ENCODE results near the gene SEMA4D.

Gene SEMA4D

GRCh38 chr9:89440548-89440947 is 57.4 kb downstream of the SEMA4D start:
- no peak overlapping the region for H2AK5ac ChIP-seq (ENCODE audit: low read depth, low read length)
- peaks cover 2 to 21% of the 10 kb centered on the region in 2 donors for H3K4me1 ChIP-seq (ENCODE audit: control insufficient read depth in 2 of 2, insufficient read depth in 1 of 2, low read depth in 1 of 2, low read length in 2 of 2)
- H3K18ac ChIP-seq (ENCODE audit: low read length) = no peak overlapping the region
- H3K9me3 ChIP-seq (replicated peaks in 1 of 2; ENCODE audit: control insufficient read depth in 2 of 2, insufficient read depth in 1 of 2, low read depth in 1 of 2, low read length in 2 of 2) = no peaks in the 10 kb centered on the region
- H4K91ac ChIP-seq (ENCODE audit: low read depth, low read length, poor library complexity) = no peak overlapping the region
- no peak overlapping the region for H2AFZ ChIP-seq (ENCODE audit: low read length)
- peaks cover 0 to 2% of the 10 kb centered on the region in 2 donors for H3K36me3 ChIP-seq (replicated peaks in 1 of 2; ENCODE audit: control insufficient read depth in 2 of 2, insufficient read depth in 2 of 2, low read length in 2 of 2)
- no peak overlapping the region for H2BK15ac ChIP-seq (ENCODE audit: low read length)
- no peak overlapping the region for H3K4me3 ChIP-seq (ENCODE audit: low read length in 2 of 2)
- peaks cover 20% of the 10 kb centered on the region for H3K79me1 ChIP-seq (ENCODE audit: low read depth, low read length)
- no peak overlapping the region for H2BK120ac ChIP-seq (ENCODE audit: low read depth, low read length)
- H3K23ac ChIP-seq (ENCODE audit: low read depth, low read length, poor library complexity) = no peak overlapping the region
- no peak overlapping the region for H3K27ac ChIP-seq (replicated peaks; ENCODE audit: low read length)
- WGBS, 2 donors (ENCODE audit: extremely low coverage in 2 of 2, insufficient read length in 2 of 2, insufficient replicate concordance in 1 of 2) = no CpG with 5 or more reads among the region's 7 CpGs
- no peak overlapping the region for H3K4me2 ChIP-seq (ENCODE audit: insufficient read depth, low read length, poor library complexity, severe bottlenecking)
- no peak for DNase-seq (ENCODE audit: low spot score)
- H3K27me3 ChIP-seq (ENCODE audit: control insufficient read depth in 3 of 3, insufficient read depth in 3 of 3, low read depth in 1 of 3, low read length in 3 of 3) = no peaks in the 10 kb centered on the region
- no peak overlapping the region for H4K8ac ChIP-seq (ENCODE audit: low read depth, low read length)
- H3K4ac ChIP-seq (ENCODE audit: low read length) = no peak overlapping the region
- H3K14ac ChIP-seq (ENCODE audit: low read length) = no peak overlapping the region
- H2BK5ac ChIP-seq (ENCODE audit: low read length) = no peak overlapping the region
- H3K9ac ChIP-seq (ENCODE audit: low read depth, low read length, poor library complexity) = no peak overlapping the region
- no peak overlapping the region for H2BK12ac ChIP-seq (ENCODE audit: low read length)

- no peak overlapping the region for H2BK120ac ChIP-seq (ENCODE audit: low read depth, low read length)
- no peak overlapping the region for H2BK15ac ChIP-seq (ENCODE audit: low read length)
- H2BK12ac ChIP-seq (ENCODE audit: low read length) = no peak overlapping the region
- H3K18ac ChIP-seq (ENCODE audit: low read length) = no peak overlapping the region
- no peak overlapping the region for H3K14ac ChIP-seq (ENCODE audit: low read length)
- no peak overlapping the region for H4K91ac ChIP-seq (ENCODE audit: low read depth, low read length, poor library complexity)
- no peak for DNase-seq (ENCODE audit: low spot score)
- H3K4me2 ChIP-seq (ENCODE audit: insufficient read depth, low read length, poor library complexity, severe bottlenecking) = no peak overlapping the region
- no peak overlapping the region for H2BK5ac ChIP-seq (ENCODE audit: low read length)
- H3K9me3 ChIP-seq (replicated peaks in 1 of 2; ENCODE audit: control insufficient read depth in 2 of 2, insufficient read depth in 1 of 2, low read depth in 1 of 2, low read length in 2 of 2) = no peaks in the 10 kb centered on the region
- H3K9ac ChIP-seq (ENCODE audit: low read depth, low read length, poor library complexity) = peak overlapping the region; percentile 82
- no peak overlapping the region for H2AK5ac ChIP-seq (ENCODE audit: low read depth, low read length)
- no peak overlapping the region for H3K27ac ChIP-seq (replicated peaks; ENCODE audit: low read length)
- no peak overlapping the region for H2AFZ ChIP-seq (ENCODE audit: low read length)
- no peaks in the 10 kb centered on the region for H3K27me3 ChIP-seq (ENCODE audit: control insufficient read depth in 3 of 3, insufficient read depth in 3 of 3, low read depth in 1 of 3, low read length in 3 of 3)
- peaks cover 2 to 22% of the 10 kb centered on the region in 2 donors for H3K4me1 ChIP-seq (ENCODE audit: control insufficient read depth in 2 of 2, insufficient read depth in 1 of 2, low read depth in 1 of 2, low read length in 2 of 2)
- H3K4ac ChIP-seq (ENCODE audit: low read length) = no peak overlapping the region
- H4K8ac ChIP-seq (ENCODE audit: low read depth, low read length) = no peak overlapping the region
- peaks cover 0 to under 1% of the 10 kb centered on the region in 2 donors for H3K36me3 ChIP-seq (replicated peaks in 1 of 2; ENCODE audit: control insufficient read depth in 2 of 2, insufficient read depth in 2 of 2, low read length in 2 of 2)
- WGBS, 2 donors (ENCODE audit: extremely low coverage in 2 of 2, insufficient read length in 2 of 2, insufficient replicate concordance in 1 of 2) = no CpG with 5 or more reads among the region's 8 CpGs
- H3K79me1 ChIP-seq (ENCODE audit: low read depth, low read length) = peaks cover 20% of the 10 kb centered on the region
- H3K4me3 ChIP-seq (ENCODE audit: low read length in 2 of 2) = no peak overlapping the region
- H3K23ac ChIP-seq (ENCODE audit: low read depth, low read length, poor library complexity) = no peak overlapping the region
Measured at GRCh38 chr9:89440046-89440445, 57.9 kb downstream of the SEMA4D start.

GRCh38 chr9:89439571-89439970 is 58.3 kb downstream of the SEMA4D start:
- Histone ChIP-seq H2AFZ (ENCODE audit: low read length) (no peak overlapping the region), H4K8ac (ENCODE audit: low read depth, low read length) (no peak overlapping the region), H2AK5ac (ENCODE audit: low read depth, low read length) (no peak overlapping the region), H2BK12ac (ENCODE audit: low read length) (no peak overlapping the region), H3K79me1 (ENCODE audit: low read depth, low read length) (peaks cover 20% of the 10 kb centered on the region), H3K36me3 (replicated peaks in 1 of 2; ENCODE audit: control insufficient read depth in 2 of 2, insufficient read depth in 2 of 2, low read length in 2 of 2) (no peaks in the 10 kb centered on the region), H3K4me2 (ENCODE audit: insufficient read depth, low read length, poor library complexity, severe bottlenecking) (no peak overlapping the region), H2BK120ac (ENCODE audit: low read depth, low read length) (no peak overlapping the region), H3K9me3 (replicated peaks in 1 of 2; ENCODE audit: control insufficient read depth in 2 of 2, insufficient read depth in 1 of 2, low read depth in 1 of 2, low read length in 2 of 2) (no peaks in the 10 kb centered on the region), H3K18ac (ENCODE audit: low read length) (no peak overlapping the region), H3K9ac (ENCODE audit: low read depth, low read length, poor library complexity) (peak overlapping the region; percentile 82), H3K4ac (ENCODE audit: low read length) (no peak overlapping the region), H3K23ac (ENCODE audit: low read depth, low read length, poor library complexity) (no peak overlapping the region), H3K4me3 (ENCODE audit: low read length in 2 of 2) (no peak overlapping the region), H3K27ac (replicated peaks; ENCODE audit: low read length) (no peak overlapping the region), H2BK5ac (ENCODE audit: low read length) (no peak overlapping the region), H3K4me1 (ENCODE audit: control insufficient read depth in 2 of 2, insufficient read depth in 1 of 2, low read depth in 1 of 2, low read length in 2 of 2) (peaks cover 2 to 25% of the 10 kb centered on the region in 2 donors), H4K91ac (ENCODE audit: low read depth, low read length, poor library complexity) (no peak overlapping the region), H3K27me3 (ENCODE audit: control insufficient read depth in 3 of 3, insufficient read depth in 3 of 3, low read depth in 1 of 3, low read length in 3 of 3) (no peaks in the 10 kb centered on the region), H2BK15ac (ENCODE audit: low read length) (no peak overlapping the region), H3K14ac (ENCODE audit: low read length) (no peak overlapping the region)
- no CpG with 5 or more reads among the region's 10 CpGs for WGBS, 2 donors (ENCODE audit: extremely low coverage in 2 of 2, insufficient read length in 2 of 2, insufficient replicate concordance in 1 of 2)
- no peak for DNase-seq (ENCODE audit: low spot score)

- no peaks in the 10 kb centered on the region for H3K9me3 ChIP-seq (replicated peaks in 1 of 2; ENCODE audit: control insufficient read depth in 2 of 2, insufficient read depth in 1 of 2, low read depth in 1 of 2, low read length in 2 of 2)
- no peak overlapping the region for H2BK120ac ChIP-seq (ENCODE audit: low read depth, low read length)
- peaks cover 2 to 21% of the 10 kb centered on the region in 2 donors for H3K4me1 ChIP-seq (ENCODE audit: control insufficient read depth in 2 of 2, insufficient read depth in 1 of 2, low read depth in 1 of 2, low read length in 2 of 2)
- H2AFZ ChIP-seq (ENCODE audit: low read length) = no peak overlapping the region
- no peak overlapping the region for H3K9ac ChIP-seq (ENCODE audit: low read depth, low read length, poor library complexity)
- no peak overlapping the region for H4K91ac ChIP-seq (ENCODE audit: low read depth, low read length, poor library complexity)
- peaks cover 12% of the 10 kb centered on the region for H3K79me1 ChIP-seq (ENCODE audit: low read depth, low read length)
- no CpG with 5 or more reads among the region's 7 CpGs for WGBS, 2 donors (ENCODE audit: extremely low coverage in 2 of 2, insufficient read length in 2 of 2, insufficient replicate concordance in 1 of 2)
- no peak overlapping the region for H2BK5ac ChIP-seq (ENCODE audit: low read length)
- no peak overlapping the region for H2AK5ac ChIP-seq (ENCODE audit: low read depth, low read length)
- no peak overlapping the region for H3K4me3 ChIP-seq (ENCODE audit: low read length in 2 of 2)
- H2BK12ac ChIP-seq (ENCODE audit: low read length) = no peak overlapping the region
- H4K8ac ChIP-seq (ENCODE audit: low read depth, low read length) = no peak overlapping the region
- H3K18ac ChIP-seq (ENCODE audit: low read length) = no peak overlapping the region
- H3K27ac ChIP-seq (replicated peaks; ENCODE audit: low read length) = no peak overlapping the region
- H2BK15ac ChIP-seq (ENCODE audit: low read length) = no peak overlapping the region
- H3K14ac ChIP-seq (ENCODE audit: low read length) = no peak overlapping the region
- no peak overlapping the region for H3K4ac ChIP-seq (ENCODE audit: low read length)
- no peaks in the 10 kb centered on the region for H3K27me3 ChIP-seq (ENCODE audit: control insufficient read depth in 3 of 3, insufficient read depth in 3 of 3, low read depth in 1 of 3, low read length in 3 of 3)
- no peak overlapping the region for H3K4me2 ChIP-seq (ENCODE audit: insufficient read depth, low read length, poor library complexity, severe bottlenecking)
- DNase-seq (ENCODE audit: low spot score) = no peak
- no peaks in the 10 kb centered on the region for H3K36me3 ChIP-seq (replicated peaks in 1 of 2; ENCODE audit: control insufficient read depth in 2 of 2, insufficient read depth in 2 of 2, low read length in 2 of 2)
- H3K23ac ChIP-seq (ENCODE audit: low read depth, low read length, poor library complexity) = no peak overlapping the region
Measured at GRCh38 chr9:89438194-89438593, 59.7 kb downstream of the SEMA4D start.

All from neuronal stem cell (in vitro differentiated cells).